ENCODE measurements around the gene TMEM147.

The TMEM147 gene, protein sequence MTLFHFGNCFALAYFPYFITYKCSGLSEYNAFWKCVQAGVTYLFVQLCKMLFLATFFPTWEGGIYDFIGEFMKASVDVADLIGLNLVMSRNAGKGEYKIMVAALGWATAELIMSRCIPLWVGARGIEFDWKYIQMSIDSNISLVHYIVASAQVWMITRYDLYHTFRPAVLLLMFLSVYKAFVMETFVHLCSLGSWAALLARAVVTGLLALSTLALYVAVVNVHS

DNA sequence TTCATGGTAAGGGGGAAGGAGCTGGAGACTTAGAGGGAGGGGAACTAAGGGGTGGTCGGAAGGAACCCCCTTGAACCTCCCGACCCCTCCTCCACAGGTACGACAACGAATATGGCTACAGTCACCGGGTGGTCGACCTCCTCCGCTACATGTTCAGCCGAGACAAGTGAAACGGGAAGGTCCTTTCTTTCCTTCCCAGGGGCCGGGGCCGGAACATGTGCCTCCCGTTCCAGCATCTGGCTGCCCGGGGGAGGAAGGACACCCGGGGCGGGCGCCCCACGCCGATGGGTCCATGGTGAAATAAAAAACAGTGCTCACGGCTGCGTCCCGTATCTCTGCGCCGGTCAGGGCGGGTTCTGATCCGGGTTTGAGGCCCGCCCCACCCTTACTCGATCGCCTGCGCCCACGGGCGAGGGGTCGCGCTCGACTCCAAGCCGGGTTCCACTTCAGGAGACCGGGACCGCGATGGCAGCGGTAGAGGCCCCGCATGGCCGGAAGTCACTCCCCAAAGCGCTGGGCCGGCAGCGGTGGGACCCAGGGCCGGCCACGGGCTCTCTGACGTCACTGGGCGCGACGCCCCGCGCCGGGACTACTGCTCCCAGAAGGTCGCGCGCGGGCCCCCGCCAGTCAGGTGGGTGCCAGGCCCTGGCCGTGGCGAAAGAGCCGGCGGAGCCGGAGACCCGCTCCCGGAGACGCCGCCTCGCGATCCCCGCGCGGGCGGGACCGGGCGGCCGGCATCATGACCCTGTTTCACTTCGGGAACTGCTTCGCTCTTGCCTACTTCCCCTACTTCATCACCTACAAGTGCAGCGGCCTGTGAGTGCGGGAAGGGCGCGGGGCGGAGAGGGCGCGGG is at the start of gene TMEM147:
Gene TMEM147, plus strand, starts transcription at position 626 of the 854 bp plus-strand sequence. Its CDS starts 114 bp downstream, at position 740.
- peaks cover 50 to 62% of the 10 kb centered on the region in 2 experiments for H3K36me3 ChIP-seq (ENCODE audit: control insufficient read depth in 2 of 2, insufficient read depth in 1 of 2, low read length in 2 of 2)
- POLR2A ChIA-PET = interaction anchor here (1.0 to 2.6 kb wide), 6 partner anchors 10 to 595 kb away, joined by 3 to 14 read pairs (median 4); partner anchors contain the start of genes CAPNS1 and COX6B1
- peak within 1 kb of the TSS; percentile 94 for H3K27ac ChIP-seq (ENCODE audit: extremely low read depth, low read depth, low read length)
- H3K4me3 ChIP-seq (ENCODE audit: low read depth, low read length) = peak within 1 kb of the TSS; percentile 62
- no peaks in the 10 kb centered on the region for H3K9me3 ChIP-seq (ENCODE audit: control insufficient read depth, insufficient read depth, low read depth, low read length)
- CTCF ChIA-PET = interaction anchor here (0.6 to 2.5 kb wide), 6 partner anchors 11 to 193 kb away, joined by 3 to 17 read pairs (median 5); no protein-coding TSS in a partner anchor
- peaks cover 16% of the 10 kb centered on the region for H3K4me1 ChIP-seq (ENCODE audit: control insufficient read depth, insufficient read depth, low read length)
- TF ChIP-seq WT1 (tag by site-specific recombination; IDR thresholded peaks at IDR 0.05) (peak; percentile 89), YY2 (tag by site-specific recombination; IDR thresholded peaks at IDR 0.05) (peak; percentile 29), ZNF223 (tag by site-specific recombination; IDR thresholded peaks at IDR 0.05) (0 out of 2 replicates have a peak, but pooled peaks have one; percentile 27), ZFP3 (tag by site-specific recombination; IDR thresholded peaks at IDR 0.05; ENCODE audit: low read depth) (0 out of 2 replicates have a peak, but pooled peaks have one; percentile 32), ZNF354C (tag by site-specific recombination; IDR thresholded peaks at IDR 0.05; ENCODE audit: borderline replicate concordance, low read depth) (no peak), ZNF555 (tag by site-specific recombination; conservative IDR thresholded peaks at IDR 0.05) (no peak), ZNF529 (tag by site-specific recombination; IDR thresholded peaks at IDR 0.05; ENCODE audit: insufficient replicate concordance) (no peak), BCL11B (tag by site-specific recombination; IDR thresholded peaks at IDR 0.05; ENCODE audit: low read depth) (peak; percentile 94), ZNF544 (tag by site-specific recombination; IDR thresholded peaks at IDR 0.05) (no peak), ZNF394 (tag by site-specific recombination; IDR thresholded peaks at IDR 0.05; ENCODE audit: borderline replicate concordance) (peak; percentile 56; the same call in 1 of the 2 replicates), ZNF670 (tag by site-specific recombination; IDR thresholded peaks at IDR 0.05; ENCODE audit: low read depth) (no peak), ZNF366 (tag by site-specific recombination; conservative IDR thresholded peaks at IDR 0.05) (no peak), TRIM28 (IDR thresholded peaks at IDR 0.05; ENCODE audit: borderline replicate concordance, low read length) (peak; percentile 39; the same call in 1 of the 2 replicates), ZNF324 (tag by site-specific recombination; IDR thresholded peaks at IDR 0.05) (0 out of 2 replicates have a peak, but pooled peaks have one; percentile 80), ZNF629 (tag by site-specific recombination; IDR thresholded peaks at IDR 0.05) (peak; percentile 98), ZFP37 (tag by site-specific recombination; IDR thresholded peaks at IDR 0.05) (peak; percentile 94)
- TF ChIP-seq, protein P1, sequence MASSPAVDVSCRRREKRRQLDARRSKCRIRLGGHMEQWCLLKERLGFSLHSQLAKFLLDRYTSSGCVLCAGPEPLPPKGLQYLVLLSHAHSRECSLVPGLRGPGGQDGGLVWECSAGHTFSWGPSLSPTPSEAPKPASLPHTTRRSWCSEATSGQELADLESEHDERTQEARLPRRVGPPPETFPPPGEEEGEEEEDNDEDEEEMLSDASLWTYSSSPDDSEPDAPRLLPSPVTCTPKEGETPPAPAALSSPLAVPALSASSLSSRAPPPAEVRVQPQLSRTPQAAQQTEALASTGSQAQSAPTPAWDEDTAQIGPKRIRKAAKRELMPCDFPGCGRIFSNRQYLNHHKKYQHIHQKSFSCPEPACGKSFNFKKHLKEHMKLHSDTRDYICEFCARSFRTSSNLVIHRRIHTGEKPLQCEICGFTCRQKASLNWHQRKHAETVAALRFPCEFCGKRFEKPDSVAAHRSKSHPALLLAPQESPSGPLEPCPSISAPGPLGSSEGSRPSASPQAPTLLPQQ (tag by site-specific recombination; IDR thresholded peaks at IDR 0.05) = peak; percentile 100
- TF ChIP-seq, protein P2, sequence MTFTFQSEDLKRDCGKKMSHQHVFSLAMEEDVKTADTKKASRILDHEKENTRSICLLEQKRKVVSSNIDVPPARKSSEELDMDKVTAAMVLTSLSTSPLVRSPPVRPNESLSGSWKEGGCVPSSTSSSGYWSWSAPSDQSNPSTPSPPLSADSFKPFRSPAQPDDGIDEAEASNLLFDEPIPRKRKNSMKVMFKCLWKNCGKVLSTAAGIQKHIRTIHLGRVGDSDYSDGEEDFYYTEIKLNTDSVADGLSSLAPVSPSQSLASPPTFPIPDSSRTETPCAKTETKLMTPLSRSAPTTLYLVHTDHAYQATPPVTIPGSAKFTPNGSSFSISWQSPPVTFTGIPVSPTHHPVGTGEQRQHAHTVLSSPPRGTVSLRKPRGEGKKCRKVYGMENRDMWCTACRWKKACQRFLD (tag by site-specific recombination; IDR thresholded peaks at IDR 0.05) = 0 out of 2 replicates have a peak, but pooled peaks have one; percentile 76
- TF ChIP-seq, protein P3, sequence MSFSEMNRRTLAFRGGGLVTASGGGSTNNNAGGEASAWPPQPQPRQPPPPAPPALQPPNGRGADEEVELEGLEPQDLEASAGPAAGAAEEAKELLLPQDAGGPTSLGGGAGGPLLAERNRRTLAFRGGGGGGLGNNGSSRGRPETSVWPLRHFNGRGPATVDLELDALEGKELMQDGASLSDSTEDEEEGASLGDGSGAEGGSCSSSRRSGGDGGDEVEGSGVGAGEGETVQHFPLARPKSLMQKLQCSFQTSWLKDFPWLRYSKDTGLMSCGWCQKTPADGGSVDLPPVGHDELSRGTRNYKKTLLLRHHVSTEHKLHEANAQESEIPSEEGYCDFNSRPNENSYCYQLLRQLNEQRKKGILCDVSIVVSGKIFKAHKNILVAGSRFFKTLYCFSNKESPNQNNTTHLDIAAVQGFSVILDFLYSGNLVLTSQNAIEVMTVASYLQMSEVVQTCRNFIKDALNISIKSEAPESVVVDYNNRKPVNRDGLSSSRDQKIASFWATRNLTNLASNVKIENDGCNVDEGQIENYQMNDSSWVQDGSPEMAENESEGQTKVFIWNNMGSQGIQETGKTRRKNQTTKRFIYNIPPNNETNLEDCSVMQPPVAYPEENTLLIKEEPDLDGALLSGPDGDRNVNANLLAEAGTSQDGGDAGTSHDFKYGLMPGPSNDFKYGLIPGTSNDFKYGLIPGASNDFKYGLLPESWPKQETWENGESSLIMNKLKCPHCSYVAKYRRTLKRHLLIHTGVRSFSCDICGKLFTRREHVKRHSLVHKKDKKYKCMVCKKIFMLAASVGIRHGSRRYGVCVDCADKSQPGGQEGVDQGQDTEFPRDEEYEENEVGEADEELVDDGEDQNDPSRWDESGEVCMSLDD (tag by site-specific recombination; IDR thresholded peaks at IDR 0.05) = peak; percentile 89
- TF ChIP-seq, protein P4, sequence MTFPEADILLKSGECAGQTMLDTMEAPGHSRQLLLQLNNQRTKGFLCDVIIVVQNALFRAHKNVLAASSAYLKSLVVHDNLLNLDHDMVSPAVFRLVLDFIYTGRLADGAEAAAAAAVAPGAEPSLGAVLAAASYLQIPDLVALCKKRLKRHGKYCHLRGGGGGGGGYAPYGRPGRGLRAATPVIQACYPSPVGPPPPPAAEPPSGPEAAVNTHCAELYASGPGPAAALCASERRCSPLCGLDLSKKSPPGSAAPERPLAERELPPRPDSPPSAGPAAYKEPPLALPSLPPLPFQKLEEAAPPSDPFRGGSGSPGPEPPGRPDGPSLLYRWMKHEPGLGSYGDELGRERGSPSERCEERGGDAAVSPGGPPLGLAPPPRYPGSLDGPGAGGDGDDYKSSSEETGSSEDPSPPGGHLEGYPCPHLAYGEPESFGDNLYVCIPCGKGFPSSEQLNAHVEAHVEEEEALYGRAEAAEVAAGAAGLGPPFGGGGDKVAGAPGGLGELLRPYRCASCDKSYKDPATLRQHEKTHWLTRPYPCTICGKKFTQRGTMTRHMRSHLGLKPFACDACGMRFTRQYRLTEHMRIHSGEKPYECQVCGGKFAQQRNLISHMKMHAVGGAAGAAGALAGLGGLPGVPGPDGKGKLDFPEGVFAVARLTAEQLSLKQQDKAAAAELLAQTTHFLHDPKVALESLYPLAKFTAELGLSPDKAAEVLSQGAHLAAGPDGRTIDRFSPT (tag by site-specific recombination; IDR thresholded peaks at IDR 0.05) = peak; percentile 70; the same call in 1 of the 2 replicates
- TF ChIP-seq, protein P5, sequence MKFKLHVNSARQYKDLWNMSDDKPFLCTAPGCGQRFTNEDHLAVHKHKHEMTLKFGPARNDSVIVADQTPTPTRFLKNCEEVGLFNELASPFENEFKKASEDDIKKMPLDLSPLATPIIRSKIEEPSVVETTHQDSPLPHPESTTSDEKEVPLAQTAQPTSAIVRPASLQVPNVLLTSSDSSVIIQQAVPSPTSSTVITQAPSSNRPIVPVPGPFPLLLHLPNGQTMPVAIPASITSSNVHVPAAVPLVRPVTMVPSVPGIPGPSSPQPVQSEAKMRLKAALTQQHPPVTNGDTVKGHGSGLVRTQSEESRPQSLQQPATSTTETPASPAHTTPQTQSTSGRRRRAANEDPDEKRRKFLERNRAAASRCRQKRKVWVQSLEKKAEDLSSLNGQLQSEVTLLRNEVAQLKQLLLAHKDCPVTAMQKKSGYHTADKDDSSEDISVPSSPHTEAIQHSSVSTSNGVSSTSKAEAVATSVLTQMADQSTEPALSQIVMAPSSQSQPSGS (tag by site-specific recombination; IDR thresholded peaks at IDR 0.05; ENCODE audit: low read depth) = peak; percentile 95
- TF ChIP-seq, protein P6, sequence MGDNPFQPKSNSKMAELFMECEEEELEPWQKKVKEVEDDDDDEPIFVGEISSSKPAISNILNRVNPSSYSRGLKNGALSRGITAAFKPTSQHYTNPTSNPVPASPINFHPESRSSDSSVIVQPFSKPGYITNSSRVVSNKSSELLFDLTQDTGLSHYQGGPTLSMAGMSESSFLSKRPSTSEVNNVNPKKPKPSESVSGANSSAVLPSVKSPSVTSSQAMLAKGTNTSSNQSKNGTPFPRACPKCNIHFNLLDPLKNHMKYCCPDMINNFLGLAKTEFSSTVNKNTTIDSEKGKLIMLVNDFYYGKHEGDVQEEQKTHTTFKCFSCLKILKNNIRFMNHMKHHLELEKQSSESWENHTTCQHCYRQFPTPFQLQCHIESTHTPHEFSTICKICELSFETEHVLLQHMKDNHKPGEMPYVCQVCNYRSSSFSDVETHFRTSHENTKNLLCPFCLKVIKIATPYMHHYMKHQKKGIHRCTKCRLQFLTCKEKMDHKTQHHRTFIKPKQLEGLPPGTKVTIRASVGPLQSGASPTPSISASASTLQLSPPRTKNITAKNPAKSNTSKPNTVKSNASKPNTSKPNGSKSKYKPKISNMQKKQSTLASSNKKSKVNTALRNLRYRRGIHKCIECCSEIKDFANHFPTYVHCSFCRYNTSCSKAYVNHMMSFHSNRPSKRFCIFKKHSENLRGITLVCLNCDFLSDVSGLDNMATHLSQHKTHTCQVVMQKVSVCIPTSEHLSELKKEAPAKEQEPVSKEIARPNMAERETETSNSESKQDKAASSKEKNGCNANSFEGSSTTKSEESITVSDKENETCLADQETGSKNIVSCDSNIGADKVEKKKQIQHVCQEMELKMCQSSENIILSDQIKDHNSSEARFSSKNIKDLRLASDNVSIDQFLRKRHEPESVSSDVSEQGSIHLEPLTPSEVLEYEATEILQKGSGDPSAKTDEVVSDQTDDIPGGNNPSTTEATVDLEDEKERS (tag by site-specific recombination; IDR thresholded peaks at IDR 0.05) = 0 out of 2 replicates have a peak, but pooled peaks have one; percentile 1

Measured in HEK293 (cell line).